ENCODE measurements around the gene PEPD.

Gene PEPD

DNA sequence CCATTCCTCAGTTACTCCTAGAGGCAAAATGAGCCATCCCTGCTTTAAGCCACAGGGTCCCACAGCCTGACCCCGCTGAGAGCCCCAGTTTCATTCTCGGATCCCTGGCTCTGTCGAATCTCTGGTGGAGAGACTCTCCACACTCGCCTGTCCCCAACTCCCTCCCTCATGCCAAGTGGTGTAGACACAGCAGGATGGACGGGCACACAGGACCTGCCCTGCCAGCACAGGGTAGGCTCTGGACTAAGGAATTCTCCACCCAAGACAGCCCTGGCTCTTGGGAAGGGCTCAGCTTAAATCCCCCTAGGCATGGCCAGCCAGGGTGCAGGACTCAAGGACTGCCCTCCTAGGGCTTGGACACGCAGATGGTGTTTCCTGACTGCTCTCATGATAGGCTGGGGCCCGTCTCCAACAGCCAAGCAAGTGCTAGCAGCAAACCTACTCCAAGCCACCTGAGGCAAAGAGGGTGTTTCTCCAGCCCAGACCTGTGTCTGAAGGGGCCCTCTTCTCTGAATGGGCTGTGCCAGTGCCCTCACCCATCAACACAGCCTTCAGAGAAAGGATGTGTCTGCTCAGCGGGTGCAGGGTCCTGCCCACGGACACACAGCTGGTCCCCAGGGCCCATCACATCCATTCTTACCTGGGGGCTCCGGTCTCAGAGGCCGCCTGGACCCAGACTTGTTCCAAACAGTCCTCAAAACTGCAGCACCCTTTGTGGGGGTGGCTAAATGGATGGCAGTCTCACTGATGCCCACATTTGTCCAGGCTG, 65.3 kb downstream of the PEPD start:
- H3K4me3 ChIP-seq (ENCODE audit: low read length): no peak overlapping the region
- TF ChIP-seq, protein P1, sequence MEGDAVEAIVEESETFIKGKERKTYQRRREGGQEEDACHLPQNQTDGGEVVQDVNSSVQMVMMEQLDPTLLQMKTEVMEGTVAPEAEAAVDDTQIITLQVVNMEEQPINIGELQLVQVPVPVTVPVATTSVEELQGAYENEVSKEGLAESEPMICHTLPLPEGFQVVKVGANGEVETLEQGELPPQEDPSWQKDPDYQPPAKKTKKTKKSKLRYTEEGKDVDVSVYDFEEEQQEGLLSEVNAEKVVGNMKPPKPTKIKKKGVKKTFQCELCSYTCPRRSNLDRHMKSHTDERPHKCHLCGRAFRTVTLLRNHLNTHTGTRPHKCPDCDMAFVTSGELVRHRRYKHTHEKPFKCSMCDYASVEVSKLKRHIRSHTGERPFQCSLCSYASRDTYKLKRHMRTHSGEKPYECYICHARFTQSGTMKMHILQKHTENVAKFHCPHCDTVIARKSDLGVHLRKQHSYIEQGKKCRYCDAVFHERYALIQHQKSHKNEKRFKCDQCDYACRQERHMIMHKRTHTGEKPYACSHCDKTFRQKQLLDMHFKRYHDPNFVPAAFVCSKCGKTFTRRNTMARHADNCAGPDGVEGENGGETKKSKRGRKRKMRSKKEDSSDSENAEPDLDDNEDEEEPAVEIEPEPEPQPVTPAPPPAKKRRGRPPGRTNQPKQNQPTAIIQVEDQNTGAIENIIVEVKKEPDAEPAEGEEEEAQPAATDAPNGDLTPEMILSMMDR (IDR thresholded peaks at IDR 0.05; ENCODE audit: insufficient read depth, low read depth, low read length, missing control alignments): no peak
- no peak for DNase-seq (ENCODE audit: low read depth)

DNA sequence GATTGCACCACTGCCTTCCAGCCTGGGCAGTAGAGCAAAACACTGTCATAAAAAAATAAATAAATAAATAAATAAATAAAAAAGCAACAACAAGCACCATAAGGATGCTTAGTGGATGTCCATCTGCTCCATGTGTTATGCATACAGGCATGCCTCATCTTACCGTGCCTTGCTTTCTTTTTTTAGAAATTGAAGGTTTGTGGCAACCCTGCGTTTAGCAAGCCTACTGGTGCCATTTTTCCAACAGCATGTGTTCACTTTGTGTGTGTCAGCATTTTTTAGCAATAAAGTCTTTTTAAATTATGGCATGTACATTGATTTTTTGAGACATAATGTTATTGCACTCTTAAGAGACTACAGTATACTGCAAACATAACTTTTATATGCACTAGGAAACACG, 68.3 kb downstream of the PEPD start:
- H3K4me3 ChIP-seq (ENCODE audit: low read length): no peak overlapping the region
- DNase-seq (ENCODE audit: low read depth): no peak
- TF ChIP-seq, protein P1 (IDR thresholded peaks at IDR 0.05; ENCODE audit: insufficient read depth, low read depth, low read length, missing control alignments): no peak

DNA sequence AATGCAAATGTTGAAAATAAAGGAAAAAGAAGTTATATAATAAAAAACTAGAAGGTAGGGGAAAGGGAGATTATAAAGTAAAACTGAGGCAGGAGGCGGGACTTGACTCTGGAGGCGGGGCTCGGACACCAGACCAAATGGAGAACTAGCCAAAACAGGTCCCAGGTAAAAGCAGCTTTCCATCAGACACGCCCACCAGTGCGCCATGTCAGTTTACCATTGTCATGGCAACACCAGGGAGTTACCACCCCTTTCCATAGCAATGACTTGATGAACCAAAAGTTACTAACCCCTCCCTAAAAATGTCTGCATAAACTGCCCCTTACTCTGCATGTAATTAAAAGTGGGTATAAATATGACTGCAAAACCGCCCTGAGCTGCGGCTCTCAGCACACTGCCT, 70.9 kb downstream of the PEPD start:
- H3K4me3 ChIP-seq (ENCODE audit: low read length): no peak overlapping the region
- DNase-seq (ENCODE audit: low read depth): no peak
- TF ChIP-seq, protein P1 (IDR thresholded peaks at IDR 0.05; ENCODE audit: insufficient read depth, low read depth, low read length, missing control alignments): no peak

DNA sequence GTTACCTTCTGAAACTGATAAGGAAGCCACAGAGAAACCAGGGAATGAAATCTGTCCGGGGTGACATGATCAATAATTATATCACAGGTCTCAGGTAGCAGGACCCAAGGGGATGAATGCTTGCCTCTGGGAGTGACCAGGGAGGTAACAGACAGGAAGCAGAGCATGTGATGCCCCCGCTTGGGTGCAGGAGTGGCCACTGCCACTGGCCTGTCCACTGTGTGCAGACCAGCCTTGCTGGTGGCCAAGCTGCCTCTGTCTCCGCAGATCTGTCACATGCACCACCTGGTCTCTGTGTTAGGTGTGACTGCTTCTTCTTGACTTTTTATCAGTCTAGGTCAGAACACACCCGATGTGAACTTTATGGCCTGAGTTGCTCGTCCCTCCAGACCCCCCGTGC, 71.8 kb downstream of the PEPD start:
- no peak overlapping the region for H3K4me3 ChIP-seq (ENCODE audit: low read length)
- TF ChIP-seq, protein P1 (IDR thresholded peaks at IDR 0.05; ENCODE audit: insufficient read depth, low read depth, low read length, missing control alignments): no peak
- DNase-seq (ENCODE audit: low read depth): no peak

DNA sequence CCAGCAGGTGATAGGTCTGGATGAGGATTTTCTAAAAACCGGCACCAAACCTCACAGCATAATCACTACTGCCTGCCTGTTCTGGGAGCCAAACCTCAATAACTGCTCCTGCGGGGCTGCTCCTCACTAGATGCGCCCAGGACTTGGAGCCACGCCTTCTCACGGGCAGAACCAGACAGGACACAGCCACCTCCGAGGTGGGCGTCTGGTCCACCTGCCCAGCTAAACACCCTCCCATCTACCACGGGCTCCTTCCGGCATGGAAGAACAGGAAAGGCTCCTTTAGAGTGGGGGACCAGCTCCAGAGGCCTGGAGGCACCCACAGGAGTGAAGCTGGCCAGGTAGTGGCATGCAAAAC, 73.5 kb downstream of the PEPD start:
- no peak for DNase-seq (ENCODE audit: low read depth)
- no peak overlapping the region for H3K4me3 ChIP-seq (ENCODE audit: low read length)
- TF ChIP-seq, protein P1 (IDR thresholded peaks at IDR 0.05; ENCODE audit: insufficient read depth, low read depth, low read length, missing control alignments): no peak

DNA sequence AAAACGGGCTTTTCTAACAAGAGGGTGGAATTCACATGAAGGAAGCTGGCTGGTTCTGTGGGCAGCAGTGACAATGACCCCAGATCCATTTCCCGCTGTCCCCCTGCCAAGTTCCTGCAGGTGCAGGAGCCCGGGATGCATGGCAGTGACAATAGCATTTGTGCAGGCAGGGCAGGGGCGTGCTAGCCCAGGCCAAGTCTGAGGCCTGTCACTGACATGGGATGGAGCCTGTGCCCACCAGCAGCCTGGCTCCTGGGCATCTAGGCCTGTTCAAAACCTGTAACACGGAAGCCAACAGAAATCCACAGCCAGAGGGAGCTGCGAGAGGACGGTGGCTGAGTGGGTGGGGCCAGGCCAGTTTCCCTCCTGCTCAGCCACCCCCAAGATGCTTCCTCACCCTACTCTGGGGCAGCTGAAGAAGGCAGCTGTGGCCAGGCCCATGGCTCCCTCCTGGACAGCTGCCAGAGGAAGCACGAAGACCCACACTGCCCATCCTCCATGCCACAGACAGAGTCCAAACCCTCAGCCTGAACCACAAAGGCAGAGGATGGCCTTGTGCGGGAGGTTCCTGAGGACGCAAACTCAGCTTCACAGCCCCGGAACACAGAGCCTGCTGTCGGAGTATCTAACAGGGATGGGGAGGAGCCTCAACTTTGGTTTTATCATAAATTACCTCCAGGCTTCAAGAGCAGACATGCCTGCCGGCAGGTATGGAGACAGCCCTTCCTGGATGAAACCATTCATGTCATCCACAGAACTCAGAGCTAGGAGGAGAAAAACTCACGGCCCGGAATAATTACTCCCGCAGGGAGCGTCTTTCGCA, 74.0 kb downstream of the PEPD start:
- no peak overlapping the region for H3K4me3 ChIP-seq (ENCODE audit: low read length)
- TF ChIP-seq, protein P1 (IDR thresholded peaks at IDR 0.05; ENCODE audit: insufficient read depth, low read depth, low read length, missing control alignments): no peak
- no peak for DNase-seq (ENCODE audit: low read depth)
